GM21528 (cell line): ENCODE results near the gene DNAH3.
"Not testable (repeated sequence)": the region's sequence is repeated elsewhere in the genome, so short reads cannot be mapped to it uniquely, and the experiment has no call there.

Experiments
- ATAC-seq: cut with Tn5 transposase; IDR thresholded peaks from one replicate; pipeline ENCODE4 v1.9.1; 2021; ENCODE audit warnings: mild to moderate bottlenecking, moderate library complexity; ENCODE audit not compliant: unreplicated experiment, low FRiP score

Gene DNAH3

DNA sequence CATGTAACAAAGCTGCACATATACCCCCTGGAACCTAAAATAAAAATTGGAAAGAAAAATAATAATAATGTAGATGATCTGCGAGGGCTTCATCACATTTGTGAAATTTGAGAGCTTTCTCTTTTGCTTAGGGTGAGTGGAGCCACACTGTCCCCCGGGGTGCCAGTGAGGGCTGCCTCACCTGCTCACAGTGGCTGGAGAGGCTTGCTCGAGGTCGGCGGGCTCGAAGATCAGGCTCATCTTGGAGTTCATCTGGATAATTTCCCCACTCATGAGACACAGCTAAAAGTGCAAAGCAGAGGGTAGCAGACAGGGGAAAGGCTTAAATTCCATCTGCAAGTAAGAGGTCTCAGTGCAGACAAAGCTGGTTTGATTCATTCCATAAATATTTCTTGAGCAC, 123.8 kb downstream of the DNAH3 start:
- no peak for ATAC-seq

DNA sequence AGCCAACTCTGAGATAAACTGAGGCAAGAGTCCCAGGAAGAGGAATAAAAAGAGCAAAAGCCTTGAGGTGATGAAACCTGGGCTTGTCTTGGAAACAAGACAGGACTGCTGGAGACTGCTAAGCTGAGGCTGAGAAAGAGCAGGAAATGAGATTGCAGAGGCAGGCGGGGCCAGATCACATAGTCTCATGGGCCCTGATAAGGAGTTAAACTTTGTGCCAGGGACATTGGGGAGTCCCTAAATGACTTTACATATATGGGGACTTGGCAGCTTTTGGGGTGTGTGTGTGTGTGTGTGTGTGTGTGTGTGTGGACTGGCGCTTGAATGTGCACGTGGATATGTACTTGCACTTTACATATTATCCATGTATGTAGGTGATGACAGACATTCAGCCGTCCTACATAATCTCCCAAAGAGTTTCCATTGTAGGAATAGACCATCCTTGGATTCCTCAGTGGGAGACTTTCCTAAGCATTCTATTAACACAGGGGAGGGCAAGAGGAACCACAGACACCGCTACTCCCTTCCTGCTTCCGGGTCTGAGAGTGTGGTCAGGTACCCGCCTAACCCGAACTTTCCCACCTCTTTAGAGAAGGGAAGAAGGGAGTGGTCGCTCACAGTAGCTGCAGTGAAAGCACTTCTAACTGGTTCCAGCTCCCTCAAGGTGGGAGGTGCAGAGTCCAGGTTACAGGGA, 127.0 kb downstream of the DNAH3 start:
- no peak for ATAC-seq

DNA sequence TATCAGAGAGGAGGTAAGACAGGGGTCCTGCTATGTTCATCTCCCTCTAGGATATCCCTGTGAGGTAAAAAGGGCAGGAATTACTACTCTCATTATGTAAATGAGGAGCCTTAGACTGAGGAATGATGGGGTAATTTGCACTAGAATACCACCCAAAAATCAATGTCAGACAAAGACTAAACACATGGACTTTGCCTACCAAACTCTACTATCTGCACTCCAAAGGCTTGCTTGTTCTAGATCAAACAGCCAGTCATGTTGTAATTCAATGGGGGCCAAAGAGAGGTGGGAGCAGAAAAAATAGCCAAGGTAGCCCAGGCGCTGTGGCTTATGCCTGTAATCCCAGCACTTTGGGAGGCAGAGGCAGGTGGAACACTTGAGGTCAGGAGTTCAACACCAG, 129.3 kb downstream of the DNAH3 start:
- no peak for ATAC-seq

DNA sequence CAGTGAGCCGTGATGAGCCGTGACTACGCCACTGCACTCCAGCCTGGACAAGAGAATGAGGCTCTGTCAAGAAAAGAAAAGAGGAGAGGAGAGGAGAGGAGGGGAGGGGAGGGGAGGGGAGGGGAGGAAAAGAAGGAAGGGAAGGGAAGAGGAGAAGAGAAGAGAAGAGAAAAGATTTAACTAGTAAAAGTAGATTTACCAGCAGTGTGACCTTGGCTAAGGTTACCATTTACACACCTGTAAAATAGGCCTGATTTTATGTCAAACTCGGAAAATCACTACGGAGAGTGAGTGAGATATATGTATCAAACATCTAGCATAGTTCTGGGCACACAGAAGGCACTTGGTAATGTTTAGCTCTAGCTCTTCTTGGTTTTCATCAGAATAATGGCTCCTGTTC, 140.8 kb downstream of the DNAH3 start:
- ATAC-seq, result no peak

DNA sequence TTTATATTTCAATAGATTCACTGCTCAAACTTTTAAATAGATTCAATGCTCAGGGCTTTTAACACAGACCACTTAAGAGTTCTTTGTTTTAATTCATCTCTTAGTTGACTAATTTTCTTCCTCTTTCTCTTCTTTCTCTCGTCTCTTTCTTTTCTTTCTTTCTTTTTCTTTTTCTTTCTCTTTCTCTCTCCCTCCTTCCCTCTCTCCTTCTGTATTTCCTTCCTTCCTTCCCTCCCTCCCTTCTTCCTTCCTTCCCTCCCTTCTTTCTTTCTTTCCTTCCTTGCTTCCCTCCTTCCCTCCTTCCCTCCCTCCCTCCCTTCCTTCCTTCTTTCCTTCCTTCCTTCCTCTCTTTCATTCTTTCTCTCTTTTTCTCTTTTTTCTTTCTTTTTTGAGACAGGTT, 145.6 kb downstream of the DNAH3 start:
- ATAC-seq, result no peak

DNA sequence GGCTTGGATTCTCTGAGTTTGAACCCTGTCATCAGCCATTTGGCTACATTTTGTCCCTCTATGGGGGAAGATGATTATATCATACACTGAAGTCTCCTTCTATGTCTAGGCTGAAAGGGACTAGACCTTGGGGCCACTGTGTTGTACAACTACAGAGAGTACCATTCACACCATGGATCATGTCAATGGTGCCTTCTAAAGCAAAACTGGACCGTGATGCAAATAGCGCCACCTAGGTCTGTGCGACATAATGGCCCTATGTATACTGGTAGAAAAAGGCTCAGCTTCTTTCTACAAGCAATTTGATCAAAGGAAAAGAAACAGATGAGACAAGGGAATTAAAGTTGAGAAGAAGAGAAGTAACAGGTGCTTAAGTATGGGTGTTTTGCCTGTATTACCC, 149.4 kb downstream of the DNAH3 start:
- ATAC-seq, result no peak

DNA sequence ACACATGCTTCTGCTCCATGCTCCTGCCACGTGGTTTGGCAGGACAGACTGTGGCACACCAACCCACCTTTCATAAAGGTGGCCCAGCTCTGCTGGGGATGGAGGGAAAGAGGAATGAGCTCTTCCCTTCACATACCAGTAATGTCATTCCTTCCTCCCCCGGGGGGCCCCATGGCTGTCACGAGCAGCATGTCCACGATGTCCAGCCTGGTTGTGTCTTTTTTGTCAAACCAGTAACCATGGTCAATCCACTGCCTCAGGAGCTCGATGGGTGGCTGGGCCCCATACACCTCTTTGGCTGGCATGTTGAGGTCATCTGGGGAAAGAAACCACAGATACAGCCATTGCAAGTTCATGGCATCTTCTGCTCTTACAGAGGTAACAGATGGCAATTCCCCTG, 153.5 kb downstream of the DNAH3 start:
- no peak for ATAC-seq

DNA sequence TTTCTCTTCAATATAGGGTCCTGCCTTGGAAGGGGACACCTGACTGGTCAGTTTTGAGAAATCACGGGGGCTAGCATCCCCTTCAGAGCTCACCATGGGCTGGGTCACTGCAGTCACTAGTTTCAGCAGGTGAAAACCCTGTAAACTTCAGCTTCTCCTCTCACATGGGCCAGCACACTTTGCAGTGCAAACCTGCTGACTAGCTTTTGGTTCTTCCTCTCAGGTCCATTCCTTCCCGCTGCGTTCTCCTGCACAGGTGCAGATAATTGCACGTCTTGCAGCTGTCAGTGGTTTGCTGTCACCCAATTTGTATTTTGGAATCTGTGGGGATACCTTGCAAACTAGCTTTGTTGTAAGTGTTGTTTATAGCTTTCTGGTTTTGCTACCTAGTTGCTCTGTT, 154.9 kb downstream of the DNAH3 start:
- no peak for ATAC-seq

DNA sequence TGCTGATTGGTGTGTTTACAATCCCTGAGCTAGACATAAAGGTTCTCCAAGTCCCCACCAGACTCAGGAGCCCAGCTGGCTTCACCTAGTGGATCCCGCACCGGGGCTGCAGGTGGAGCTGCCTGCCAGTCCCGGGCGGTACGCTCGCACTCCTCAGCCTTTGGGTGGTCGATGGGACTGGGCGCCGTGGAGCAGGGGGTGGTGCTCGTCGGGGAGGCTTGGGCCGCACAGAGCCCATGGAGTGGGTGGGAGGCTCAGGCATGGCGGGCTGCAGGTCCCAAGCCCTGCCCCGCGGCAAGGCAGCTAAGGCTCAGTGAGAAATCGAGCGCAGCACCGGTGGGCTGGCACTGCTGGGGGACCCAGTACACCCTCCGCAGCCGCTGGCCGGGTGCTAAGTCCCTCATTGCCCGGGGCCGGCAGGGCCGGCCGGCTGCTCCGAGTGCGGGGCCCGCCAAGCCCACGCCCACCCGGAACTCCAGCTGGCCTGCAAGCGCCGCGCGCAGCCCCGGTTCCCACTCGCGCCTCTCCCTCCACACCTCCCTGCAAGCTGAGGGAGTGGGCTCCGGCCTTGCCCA, 161.1 kb downstream of the DNAH3 start:
- ATAC-seq, result not testable (repeated sequence)

DNA sequence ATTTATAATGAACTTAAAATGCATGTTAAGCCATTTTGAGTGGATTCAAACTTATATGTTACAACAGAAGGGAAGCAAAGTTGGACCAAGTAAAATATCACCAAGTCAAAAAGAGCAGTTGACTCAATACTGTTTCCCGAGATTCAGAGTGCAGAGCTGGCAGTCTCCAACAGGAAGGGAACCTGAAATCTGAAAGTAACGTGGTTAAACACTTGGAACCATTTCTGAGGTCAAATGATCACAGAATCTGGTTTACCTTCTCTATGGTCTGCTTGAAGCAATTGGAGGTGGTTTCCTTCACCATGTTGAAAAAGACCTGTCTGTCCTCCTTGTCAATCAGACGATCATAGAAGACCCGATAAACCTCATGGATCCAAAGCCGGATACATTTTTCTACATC, 163.6 kb downstream of the DNAH3 start:
- ATAC-seq, result no peak

DNA sequence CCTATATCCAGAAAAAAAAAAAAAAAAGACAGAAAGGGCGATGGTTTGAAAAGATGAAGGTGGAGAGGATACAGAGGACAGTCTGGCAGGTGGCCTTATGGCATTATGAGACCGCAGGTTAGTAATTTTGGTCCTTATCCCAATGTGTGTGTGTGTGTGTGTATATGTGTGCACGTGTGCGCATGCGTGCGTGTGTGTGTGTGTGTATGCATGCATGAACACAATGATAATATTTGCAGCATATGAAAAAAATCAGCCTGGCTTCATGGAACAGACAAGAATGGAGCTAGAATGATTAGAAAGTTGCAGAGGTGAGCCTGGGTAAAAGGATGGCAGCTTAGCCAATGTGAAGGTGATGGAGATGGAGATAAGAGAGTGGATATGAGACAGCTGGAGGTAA, 166.6 kb downstream of the DNAH3 start:
- ATAC-seq, result no peak

DNA sequence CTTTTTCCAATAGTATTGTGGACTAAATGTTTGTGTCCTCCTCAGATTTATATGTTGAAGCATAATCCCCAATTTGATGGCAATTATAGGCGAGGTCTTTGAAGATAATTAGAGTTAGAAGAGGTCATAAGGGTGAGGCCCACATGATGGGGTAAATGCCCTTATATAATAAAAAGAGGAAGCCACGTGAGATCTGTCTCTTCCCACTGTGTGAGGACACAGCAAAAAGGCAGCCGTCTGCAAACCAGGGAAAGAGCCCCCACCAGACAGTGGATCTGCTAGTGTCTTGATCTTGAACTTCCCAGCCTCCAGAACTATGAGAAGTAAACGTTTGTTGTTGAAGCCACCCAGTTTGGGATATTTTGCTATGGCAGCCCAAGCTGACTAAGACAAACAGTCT, 174.1 kb downstream of the DNAH3 start:
- ATAC-seq, result no peak

DNA sequence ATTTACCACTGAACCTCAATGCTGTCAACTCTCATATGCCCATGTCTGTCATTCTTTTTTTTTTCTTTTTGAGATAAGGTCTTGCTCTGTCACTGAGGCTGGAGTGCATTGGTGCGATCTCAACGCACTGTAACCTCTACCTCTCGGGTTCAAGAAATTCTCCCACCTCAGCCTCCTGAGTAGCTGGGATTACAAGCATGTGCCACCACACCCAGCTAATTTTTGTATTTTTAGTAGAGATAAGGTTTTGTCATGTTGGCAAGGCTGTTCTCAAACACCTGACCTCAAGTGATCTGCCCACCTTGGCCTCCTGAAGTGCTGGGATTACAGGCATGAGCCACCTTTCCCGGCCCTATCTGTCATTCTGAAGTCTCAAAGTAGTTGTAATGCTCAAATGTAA, 177.4 kb downstream of the DNAH3 start:
- not testable (repeated sequence) for ATAC-seq

DNA sequence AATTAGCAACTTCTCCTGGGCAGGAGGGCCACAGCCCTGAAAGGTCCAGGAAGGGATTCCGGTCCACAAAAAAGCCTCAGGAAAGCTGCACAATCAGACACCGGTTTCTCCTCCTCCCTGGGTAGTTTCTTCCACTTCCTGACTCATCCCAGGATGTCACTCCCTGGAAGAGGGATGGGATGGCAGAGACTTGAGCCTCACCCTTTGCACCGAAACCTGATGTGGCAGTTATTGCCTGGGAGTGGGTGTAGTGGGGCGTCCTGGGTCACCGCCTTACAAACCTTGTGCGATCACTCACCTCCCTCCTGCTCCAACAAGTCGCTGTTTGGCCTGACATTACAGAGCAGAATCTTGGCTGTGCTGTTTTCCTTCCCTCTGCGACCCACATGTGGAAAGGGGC, 179.2 kb downstream of the DNAH3 start:
- no peak for ATAC-seq

DNA sequence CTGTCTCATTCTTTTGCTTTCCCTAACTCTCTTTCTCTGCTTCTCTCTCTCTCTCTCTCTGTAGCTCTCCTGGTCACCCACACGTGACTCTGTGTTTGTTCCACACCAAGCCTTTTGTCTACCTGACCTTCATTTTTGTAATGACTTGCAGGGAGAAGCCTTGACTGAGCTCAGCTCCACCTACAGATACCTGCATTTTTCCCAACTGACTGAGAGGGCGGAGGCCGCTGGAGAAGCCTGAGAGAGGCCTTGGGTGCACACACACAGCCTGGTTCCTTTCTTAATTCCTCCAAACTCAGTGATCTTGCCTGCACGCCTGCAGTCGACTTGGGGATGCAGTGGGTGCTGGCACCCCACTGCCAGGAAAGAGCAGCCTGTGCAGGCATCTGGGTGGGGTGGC, 181.3 kb downstream of the DNAH3 start:
- no peak for ATAC-seq

DNA sequence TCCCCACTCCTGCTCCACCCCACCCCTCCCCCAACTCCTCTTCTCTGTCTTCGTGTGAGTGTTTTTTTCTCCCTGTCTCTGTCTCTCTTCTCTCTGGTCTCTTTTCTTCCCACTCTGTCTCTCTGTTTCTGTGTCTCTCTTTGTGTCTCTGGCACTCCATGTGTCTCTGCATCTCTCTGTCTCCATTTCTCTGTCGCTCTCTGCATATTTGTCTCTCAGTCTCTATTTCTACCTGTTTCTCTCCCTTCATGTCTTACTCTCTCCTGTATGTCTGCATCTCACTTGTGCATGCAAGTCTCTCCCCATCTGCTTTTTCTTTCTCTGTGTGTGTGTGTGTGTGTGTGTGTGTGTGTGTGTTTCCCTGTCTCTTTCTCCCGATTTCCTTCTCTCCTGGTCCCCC, 181.9 kb downstream of the DNAH3 start:
- ATAC-seq, result no peak

DNA sequence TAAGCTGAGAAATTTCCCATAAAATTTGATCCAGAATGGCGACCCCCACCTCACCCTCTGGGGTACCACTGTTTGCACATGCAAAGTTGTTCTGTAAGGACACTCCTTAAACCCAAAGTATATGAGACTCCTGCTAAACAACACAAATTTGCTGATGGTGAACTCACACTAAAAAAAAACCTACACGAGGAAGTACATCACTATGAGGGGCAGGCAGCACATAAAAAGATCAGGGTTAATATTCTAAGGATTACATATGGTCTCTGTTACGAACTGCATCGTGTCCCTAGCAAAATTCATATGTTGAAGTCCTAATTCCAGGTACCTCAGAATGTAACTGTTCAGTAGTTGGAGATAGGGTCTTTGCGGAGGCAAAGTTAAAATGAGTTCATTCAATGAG, 189.7 kb downstream of the DNAH3 start:
- ATAC-seq, result no peak

DNA sequence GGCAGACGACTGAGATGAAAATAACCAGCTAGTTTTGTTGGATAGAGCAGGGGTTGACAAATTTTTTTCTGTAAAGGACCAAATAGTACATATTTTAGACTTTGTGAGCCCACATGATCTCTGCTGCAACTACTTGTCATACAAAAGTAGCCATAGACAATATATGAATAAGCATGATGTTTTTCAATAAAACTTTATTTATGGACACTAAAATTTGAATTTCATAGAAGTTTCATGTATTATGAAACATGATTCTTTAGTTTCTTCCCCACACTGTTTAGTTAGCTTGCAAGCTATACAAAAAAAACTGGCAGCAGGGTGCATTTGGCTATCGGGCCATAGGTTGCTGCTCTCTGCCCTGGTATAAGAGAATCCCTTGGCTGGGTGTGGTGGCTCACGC, 193.5 kb downstream of the DNAH3 start:
- no peak for ATAC-seq

DNA sequence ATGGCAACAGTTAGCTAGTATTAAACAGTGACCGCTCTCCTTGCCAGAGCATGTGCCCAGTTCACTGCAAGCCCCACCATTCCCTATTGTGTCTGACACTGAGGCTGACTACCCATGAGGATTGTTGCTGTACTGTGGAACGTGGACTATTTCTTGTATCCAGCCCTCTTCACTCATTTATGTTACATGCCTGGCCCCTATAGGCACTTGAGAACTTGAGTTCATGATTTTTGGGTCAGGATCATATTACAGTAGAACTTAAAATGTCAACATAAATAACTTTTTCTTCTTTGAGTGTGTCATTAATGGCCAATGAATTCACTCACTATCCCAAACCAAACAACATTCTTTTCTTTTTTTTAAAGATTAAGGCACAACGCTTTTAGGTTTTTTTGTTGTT, 194.3 kb downstream of the DNAH3 start:
- ATAC-seq, result no peak

DNA sequence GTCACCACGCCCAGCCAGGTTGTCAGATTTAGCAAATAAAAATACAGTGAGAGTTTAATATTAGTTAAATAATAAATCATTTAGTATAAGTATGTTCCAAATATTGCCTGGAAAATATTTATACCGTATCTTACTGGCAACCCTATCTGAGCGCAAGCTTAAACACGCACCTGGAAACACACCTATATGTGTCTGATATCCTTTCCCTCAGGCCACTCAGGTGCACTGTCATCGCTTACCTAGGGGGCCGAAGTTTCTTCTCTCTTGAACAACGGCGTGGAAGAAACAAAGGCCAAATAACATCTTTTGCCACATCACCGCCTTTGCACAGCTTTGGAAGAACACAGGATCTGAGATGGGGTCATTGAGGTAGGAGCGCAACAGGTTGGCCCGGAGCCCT, 196.1 kb downstream of the DNAH3 start:
- no peak for ATAC-seq

DNA sequence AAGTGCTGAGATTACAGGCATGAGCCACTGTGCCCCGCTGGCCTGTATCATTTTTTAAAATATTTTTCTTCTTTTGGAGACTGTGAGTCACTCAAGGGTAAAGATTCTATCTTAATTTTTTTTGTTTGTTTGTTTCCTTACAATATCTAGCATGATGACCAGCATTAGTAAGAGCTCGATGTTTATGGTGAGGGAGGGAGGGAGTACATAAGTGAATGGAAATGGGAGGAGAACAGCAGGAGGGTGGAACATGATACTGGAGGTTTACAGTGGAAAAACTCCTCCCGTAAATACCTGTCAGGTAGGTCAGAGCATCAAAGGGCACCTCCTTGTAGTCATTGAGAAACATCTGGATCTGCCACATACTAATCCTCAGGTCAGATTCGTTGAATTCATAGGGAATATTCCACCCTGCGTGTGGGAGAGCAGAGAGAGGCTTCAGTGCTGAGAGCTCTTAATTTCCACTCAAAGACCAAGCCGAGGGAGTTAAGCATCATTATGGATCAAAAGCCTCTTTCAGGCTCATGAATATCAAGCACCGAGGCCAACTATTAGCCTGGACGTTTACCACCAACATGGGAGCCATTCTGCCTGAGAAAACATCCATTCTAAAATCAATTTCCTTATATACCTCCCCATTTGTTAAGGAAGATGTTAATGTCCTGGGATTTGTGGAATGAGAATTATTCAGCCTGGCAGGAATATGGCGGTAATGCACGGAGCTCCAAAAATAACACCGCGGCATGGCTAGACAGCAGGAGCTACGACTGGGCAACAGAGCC, 198.3 kb downstream of the DNAH3 start:
- no peak for ATAC-seq

DNA sequence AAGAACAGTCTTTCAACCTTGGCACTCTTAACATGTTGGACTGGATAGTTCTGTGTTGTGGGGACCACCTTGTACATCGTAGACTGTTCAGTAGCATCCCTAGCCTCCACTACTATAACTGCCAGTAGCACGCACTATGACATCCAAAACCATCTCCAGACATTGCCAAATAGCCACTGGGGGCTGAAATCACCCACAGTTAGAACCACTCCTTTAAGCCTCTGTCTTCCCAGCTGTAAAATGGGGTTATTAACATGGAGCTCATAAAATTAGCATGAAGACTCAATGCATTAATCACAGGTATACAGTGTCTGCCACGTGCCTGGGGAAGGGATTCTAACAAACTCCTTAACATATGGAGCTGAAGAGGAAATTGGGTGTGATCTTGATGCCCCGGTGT, 200.4 kb downstream of the DNAH3 start:
- no peak for ATAC-seq
